Iris pigment epithelial cell (primary cell): ENCODE measurements around the gene CABLES2.
"Not testable (repeated sequence)": the region's sequence is repeated elsewhere in the genome, so short reads cannot be mapped to it uniquely, and the experiment has no call there.

Experiments
- DNase-seq: peaks from one replicate; pipeline ENCODE4 v3.0.0-alpha.2; 2011; ENCODE audit warnings: low read depth

CABLES2 gene

GRCh38 chr20:62388839-62389600 is 18.1 kb downstream of the CABLES2 start:
- DNase-seq, result no peak

- peak; percentile 40 for DNase-seq
Observed at GRCh38 chr20:62387933-62388635, 19.0 kb downstream of the CABLES2 start.

- no peak for DNase-seq
Observed at GRCh38 chr20:62387219-62387913, 19.7 kb downstream of the CABLES2 start.

GRCh38 chr20:62386383-62387218 is 20.5 kb downstream of the CABLES2 start, which contains the start of gene RPS21:
Gene RPS21, plus strand, starts transcription at chr20:62387103. Its CDS starts 236 bp downstream, at chr20:62387339.
- DNase-seq, result peak; percentile 93

- peak; percentile 70 for DNase-seq
Observed at GRCh38 chr20:62382306-62383198, 24.5 kb downstream of the CABLES2 start.

- DNase-seq, result no peak
Observed at GRCh38 chr20:62381842-62382241, 25.2 kb downstream of the CABLES2 start.

- peak; percentile 87 for DNase-seq
Observed at GRCh38 chr20:62381202-62381797, 25.8 kb downstream of the CABLES2 start.

- no peak for DNase-seq
Observed at GRCh38 chr20:62378215-62378614, 28.9 kb downstream of the CABLES2 start.

GRCh38 chr20:62377615-62378178 is 29.4 kb downstream of the CABLES2 start:
- no peak for DNase-seq

GRCh38 chr20:62377064-62377461 is 30.0 kb downstream of the CABLES2 start:
- DNase-seq, result no peak

GRCh38 chr20:62376112-62377063 is 30.7 kb downstream of the CABLES2 start:
- no peak for DNase-seq

GRCh38 chr20:62374331-62375152 is 32.5 kb downstream of the CABLES2 start:
- no peak for DNase-seq

- DNase-seq, result not testable (repeated sequence)
Observed at GRCh38 chr20:62373631-62374179, 33.4 kb downstream of the CABLES2 start.

GRCh38 chr20:62372042-62372993 is 34.8 kb downstream of the CABLES2 start:
- DNase-seq, result no peak

- DNase-seq, result no peak
Observed at GRCh38 chr20:62371588-62372041, 35.5 kb downstream of the CABLES2 start.
